EL (cell line): ENCODE results near the gene TMEM231.
"Not testable (repeated sequence)": the region's sequence is repeated elsewhere in the genome, so short reads cannot be mapped to it uniquely, and the experiment has no call there.

Source experiments
- DNase-seq: peaks from one replicate; pipeline ENCODE4 v3.0.0-alpha.2; 2016

The TMEM231 gene

GRCh38 chr16:75566040-75566757 is 10.1 kb upstream of the TMEM231 start, which contains the start of gene GABARAPL2:
GABARAPL2 (plus strand) TSS chr16:75566379; CDS start chr16:75566487, 108 bp downstream.
- DNase-seq = peak; percentile 76

GRCh38 chr16:75565640-75566039 is 9.6 kb upstream of the TMEM231 start:
- no peak for DNase-seq

GRCh38 chr16:75559564-75560372 is 3.7 kb upstream of the TMEM231 start:
- DNase-seq = peak; percentile 19

GRCh38 chr16:75558846-75559401 is 2.9 kb upstream of the TMEM231 start:
- no peak for DNase-seq

- DNase-seq = no peak
Observed at GRCh38 chr16:75556431-75556950, 439 bp upstream of the TMEM231 start.

- DNase-seq = peak; percentile 92
Observed at GRCh38 chr16:75555213-75555706, 792 bp downstream of the TMEM231 start.

GRCh38 chr16:75552951-75553350 is 3.1 kb downstream of the TMEM231 start:
- DNase-seq = no peak

- peak; percentile 25 for DNase-seq
Observed at GRCh38 chr16:75550211-75550662, 5.8 kb downstream of the TMEM231 start.

- DNase-seq = not testable (repeated sequence)
Observed at GRCh38 chr16:75548456-75548855, 7.6 kb downstream of the TMEM231 start.

GRCh38 chr16:75546293-75546692 is 9.8 kb downstream of the TMEM231 start:
- DNase-seq = no peak

- DNase-seq = not testable (repeated sequence)
Observed at GRCh38 chr16:75545879-75546278, 10.2 kb downstream of the TMEM231 start.

GRCh38 chr16:75542462-75542861 is 13.6 kb downstream of the TMEM231 start:
- not testable (repeated sequence) for DNase-seq

- no peak for DNase-seq
Observed at GRCh38 chr16:75541236-75541635, 14.8 kb downstream of the TMEM231 start.

- DNase-seq = not testable (repeated sequence)
Observed at GRCh38 chr16:75538882-75539565, 17.0 kb downstream of the TMEM231 start.

GRCh38 chr16:75537776-75538175 is 18.3 kb downstream of the TMEM231 start:
- no peak for DNase-seq

GRCh38 chr16:75535901-75536300 is 20.2 kb downstream of the TMEM231 start, which contains the start of gene CHST5:
CHST5 (minus strand) TSS chr16:75536108; CDS start chr16:75530384, 5,724 bp downstream.
- DNase-seq = no peak

- no peak for DNase-seq
Observed at GRCh38 chr16:75535211-75535843, 20.7 kb downstream of the TMEM231 start.

GRCh38 chr16:75534560-75535205 is 21.4 kb downstream of the TMEM231 start:
- no peak for DNase-seq

- DNase-seq = no peak
Observed at GRCh38 chr16:75532791-75533190, 23.3 kb downstream of the TMEM231 start.

GRCh38 chr16:75532142-75532765 is 23.8 kb downstream of the TMEM231 start:
- DNase-seq = no peak

GRCh38 chr16:75529959-75530358 is 26.1 kb downstream of the TMEM231 start:
- no peak for DNase-seq
